Subcutaneous adipose tissue (tissue), 4 donors: ENCODE results near the gene ARSK. TPM values are rescaled to one million over a fixed set of nuclear protein-coding genes. Genes with fewer than 3 reads are reported as not detected.

ENCODE experiments used
- total RNA-seq, 4 donors: library from RNA; depleted of rRNA; stranded (reverse); fragments of >200 nt; gene quantifications; one replicate each; pipeline ENCODE4 v1.1.0, GENCODE V29; 2016
- TF ChIP-seq, protein P1 (sequence below): fragments of 450-650 bp; IDR thresholded peaks from one replicate; pipeline ENCODE4 v1.5.1; 2016; ENCODE audit warnings: low read depth, mild to moderate bottlenecking, control low read depth, antibody characterized with exemption, moderate library complexity

ARSK gene
- total RNA-seq, 4 donors from 2014 or later = 4.9 to 12.9 (median 7.7) TPM

GRCh38 chr5:95634081-95634480 is 79.2 kb downstream of the ARSK start:
- TF ChIP-seq, protein P1, sequence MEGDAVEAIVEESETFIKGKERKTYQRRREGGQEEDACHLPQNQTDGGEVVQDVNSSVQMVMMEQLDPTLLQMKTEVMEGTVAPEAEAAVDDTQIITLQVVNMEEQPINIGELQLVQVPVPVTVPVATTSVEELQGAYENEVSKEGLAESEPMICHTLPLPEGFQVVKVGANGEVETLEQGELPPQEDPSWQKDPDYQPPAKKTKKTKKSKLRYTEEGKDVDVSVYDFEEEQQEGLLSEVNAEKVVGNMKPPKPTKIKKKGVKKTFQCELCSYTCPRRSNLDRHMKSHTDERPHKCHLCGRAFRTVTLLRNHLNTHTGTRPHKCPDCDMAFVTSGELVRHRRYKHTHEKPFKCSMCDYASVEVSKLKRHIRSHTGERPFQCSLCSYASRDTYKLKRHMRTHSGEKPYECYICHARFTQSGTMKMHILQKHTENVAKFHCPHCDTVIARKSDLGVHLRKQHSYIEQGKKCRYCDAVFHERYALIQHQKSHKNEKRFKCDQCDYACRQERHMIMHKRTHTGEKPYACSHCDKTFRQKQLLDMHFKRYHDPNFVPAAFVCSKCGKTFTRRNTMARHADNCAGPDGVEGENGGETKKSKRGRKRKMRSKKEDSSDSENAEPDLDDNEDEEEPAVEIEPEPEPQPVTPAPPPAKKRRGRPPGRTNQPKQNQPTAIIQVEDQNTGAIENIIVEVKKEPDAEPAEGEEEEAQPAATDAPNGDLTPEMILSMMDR = no peak

DNA sequence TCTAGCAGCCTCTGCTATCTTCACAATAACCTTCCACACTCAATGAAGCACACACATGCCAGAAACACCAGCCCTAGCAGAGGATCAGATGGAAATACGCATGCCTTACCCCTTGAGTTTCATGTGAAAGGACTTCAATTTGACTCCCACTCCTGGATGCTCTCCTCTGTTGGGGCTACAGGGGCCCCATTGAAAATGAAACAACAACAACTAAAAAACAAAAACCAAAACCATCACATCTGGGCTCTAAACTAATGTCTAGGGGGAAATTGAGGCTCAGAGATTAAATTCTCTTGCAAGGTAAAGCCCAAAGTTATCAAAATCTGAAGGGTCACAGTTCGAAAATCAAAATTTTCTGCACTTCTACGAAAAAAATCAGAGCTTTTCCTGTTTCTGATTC is 83.7 kb downstream of the ARSK start:
- TF ChIP-seq, protein P1 = no peak

GRCh38 chr5:95641741-95642220 is 86.9 kb downstream of the ARSK start:
- TF ChIP-seq, protein P1 = no peak

DNA sequence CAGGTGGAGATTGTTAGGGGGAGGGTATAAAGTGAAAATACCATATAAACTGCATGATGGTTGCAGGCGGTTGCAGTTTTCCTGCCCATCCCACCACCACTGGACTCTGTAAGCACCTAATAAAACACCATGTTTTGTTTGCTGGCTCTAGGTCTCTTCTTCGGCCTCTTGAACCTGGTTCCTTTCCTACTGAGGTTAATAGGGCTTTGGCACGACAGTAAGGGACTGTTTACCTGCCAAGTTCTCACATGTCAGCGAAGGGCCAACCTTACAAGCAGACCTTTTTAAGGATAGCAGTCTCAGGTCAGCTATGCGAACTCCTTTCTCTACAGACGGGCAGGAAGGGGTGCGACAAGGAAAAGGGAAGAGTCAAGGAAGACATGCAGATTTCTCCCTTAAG is 88.3 kb downstream of the ARSK start:
- TF ChIP-seq, protein P1 = no peak

DNA sequence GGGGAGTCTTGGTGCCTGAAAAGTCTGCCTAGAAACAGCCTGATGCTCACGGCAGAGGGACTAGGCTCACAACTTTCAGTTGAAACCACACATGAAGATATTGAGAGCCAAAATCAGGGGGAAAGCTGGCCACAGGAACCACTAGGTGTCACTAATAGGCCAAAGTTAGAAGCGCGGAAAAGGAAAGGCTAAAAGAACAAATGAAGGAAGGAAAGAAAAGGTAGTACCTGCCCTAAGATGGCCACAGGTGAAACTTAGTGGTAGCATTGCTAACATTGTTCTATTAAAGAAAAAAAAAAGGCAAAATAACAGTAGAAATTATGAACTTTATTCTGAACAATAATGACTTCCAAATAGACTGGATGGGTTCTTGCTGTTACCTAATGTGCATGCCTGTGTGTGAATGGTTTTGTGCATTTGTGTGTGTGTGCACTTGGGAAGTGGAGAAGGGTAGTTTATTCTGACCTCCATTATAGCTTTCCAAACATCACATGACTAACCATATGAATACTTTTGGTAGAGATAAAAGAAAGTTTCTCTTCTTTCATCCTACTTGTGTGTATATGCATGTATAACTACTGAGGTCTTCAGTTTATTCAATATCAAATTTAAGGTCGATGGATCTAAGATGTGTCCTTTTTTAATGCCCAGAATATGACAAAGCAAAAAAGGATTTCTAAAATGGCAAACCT is 89.6 kb downstream of the ARSK start:
- TF ChIP-seq, protein P1 = no peak

DNA sequence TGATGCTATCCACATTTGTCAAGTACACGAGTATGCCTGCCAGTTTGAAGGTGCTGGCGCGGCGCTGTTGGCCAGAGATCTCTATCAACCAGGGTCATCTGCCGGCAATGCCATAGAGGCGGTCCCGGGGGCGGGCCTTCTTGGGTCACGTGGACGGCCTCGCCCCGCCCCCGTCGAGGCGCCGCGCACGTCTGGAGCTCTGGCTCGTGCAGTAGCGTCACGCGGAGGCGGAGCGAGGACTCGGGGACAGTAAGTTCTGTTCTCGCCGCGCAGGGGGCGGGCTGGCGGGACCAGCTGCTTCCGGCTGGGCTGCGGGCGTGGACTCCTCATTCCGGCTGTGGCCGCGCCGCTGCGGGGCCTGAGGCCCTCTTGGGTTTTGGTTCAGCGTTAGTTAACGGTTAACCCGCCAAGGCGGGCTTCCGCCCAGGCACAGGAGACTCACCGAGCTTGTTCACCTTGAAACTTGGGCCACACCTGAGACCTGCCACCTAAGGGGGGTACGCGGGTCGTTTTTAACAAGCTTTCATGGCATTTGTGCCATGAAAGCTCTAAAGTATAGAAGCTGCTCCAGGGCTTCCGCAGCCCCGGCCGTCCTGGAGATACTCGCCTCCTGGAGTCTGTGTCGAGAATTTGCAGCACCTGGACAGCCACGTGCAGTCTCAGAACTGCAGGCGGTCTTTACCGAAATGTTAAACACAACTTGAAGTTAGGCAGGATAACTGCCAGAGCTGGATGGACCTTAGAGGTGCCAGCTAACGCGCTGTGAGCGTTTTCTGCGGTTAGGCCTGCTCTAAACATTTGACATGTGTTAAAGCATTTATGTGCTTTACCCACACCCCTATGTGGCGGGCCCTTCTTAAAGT is 91.9 kb downstream of the ARSK start, which contains the start of gene RFESD:
Gene RFESD (plus strand): TSS at position 209 of the 863 bp plus-strand sequence. CDS start 5,495 bp downstream, outside the sequence.
- TF ChIP-seq, protein P1 = no peak
